ENCODE data around the gene CILP.

- TF ChIP-seq, protein P1, sequence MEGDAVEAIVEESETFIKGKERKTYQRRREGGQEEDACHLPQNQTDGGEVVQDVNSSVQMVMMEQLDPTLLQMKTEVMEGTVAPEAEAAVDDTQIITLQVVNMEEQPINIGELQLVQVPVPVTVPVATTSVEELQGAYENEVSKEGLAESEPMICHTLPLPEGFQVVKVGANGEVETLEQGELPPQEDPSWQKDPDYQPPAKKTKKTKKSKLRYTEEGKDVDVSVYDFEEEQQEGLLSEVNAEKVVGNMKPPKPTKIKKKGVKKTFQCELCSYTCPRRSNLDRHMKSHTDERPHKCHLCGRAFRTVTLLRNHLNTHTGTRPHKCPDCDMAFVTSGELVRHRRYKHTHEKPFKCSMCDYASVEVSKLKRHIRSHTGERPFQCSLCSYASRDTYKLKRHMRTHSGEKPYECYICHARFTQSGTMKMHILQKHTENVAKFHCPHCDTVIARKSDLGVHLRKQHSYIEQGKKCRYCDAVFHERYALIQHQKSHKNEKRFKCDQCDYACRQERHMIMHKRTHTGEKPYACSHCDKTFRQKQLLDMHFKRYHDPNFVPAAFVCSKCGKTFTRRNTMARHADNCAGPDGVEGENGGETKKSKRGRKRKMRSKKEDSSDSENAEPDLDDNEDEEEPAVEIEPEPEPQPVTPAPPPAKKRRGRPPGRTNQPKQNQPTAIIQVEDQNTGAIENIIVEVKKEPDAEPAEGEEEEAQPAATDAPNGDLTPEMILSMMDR (IDR thresholded peaks at IDR 0.05 in 4 of 5, conservative IDR thresholded peaks at IDR 0.05 in 1 of 5): no peak
- TF ChIP-seq POLR2A (IDR thresholded peaks at IDR 0.05): no peak
Observed at GRCh38 chr15:65254356-65254755, 43.1 kb upstream of the CILP start.

Data from gastrocnemius medialis (tissue), 4 donors.